Smooth muscle cell (in vitro differentiated cells): Measurements from ENCODE around the gene NAGPA. TPM values are rescaled to one million over a fixed set of nuclear protein-coding genes. Genes with fewer than 3 reads are reported as not detected.

Source experiments
- DNase-seq: peaks from one replicate; lab custom pipeline; 2025; ENCODE audit not compliant: unreplicated experiment; lab: John Stamatoyannopoulos, UW
- H2AFZ ChIP-seq: fragments of 200-600 bp; sonication (generic); 2 replicates; pipeline ENCODE4 v1.6.0; 2016; ENCODE audit warnings: antibody characterized with exemption, low read depth, mild to moderate bottlenecking
- H3F3A ChIP-seq: fragments of 200-600 bp; sonication (generic); 2 replicates; pipeline ENCODE4 v1.6.0; 2017; ENCODE audit warnings: antibody characterized with exemption, low read depth
- H3K27ac ChIP-seq: fragments of 200-600 bp; sonication (generic); 2 replicates; pipeline ENCODE4 v1.5.1; 2016; ENCODE audit warnings: low read depth, mild to moderate bottlenecking
- H3K27me3 ChIP-seq: fragments of 200-600 bp; sonication (generic); 2 replicates; pipeline ENCODE4 v1.6.1; 2016; ENCODE audit warnings: low read depth, mild to moderate bottlenecking
- H3K36me3 ChIP-seq: fragments of 200-600 bp; sonication (generic); 2 replicates; pipeline ENCODE4 v1.5.1; 2016; ENCODE audit warnings: low read depth
- H3K4me1 ChIP-seq: fragments of 200-600 bp; sonication (generic); 2 replicates; pipeline ENCODE4 v1.5.1; 2016; ENCODE audit warnings: low read depth
- H3K4me2 ChIP-seq: fragments of 200-600 bp; sonication (generic); 2 replicates; pipeline ENCODE4 v1.6.0; 2016; ENCODE audit warnings: mild to moderate bottlenecking
- H3K4me3 ChIP-seq: fragments of 200-600 bp; sonication (generic); 2 replicates; pipeline ENCODE4 v1.5.1; 2016; ENCODE audit warnings: mild to moderate bottlenecking
- H3K79me2 ChIP-seq: fragments of 200-600 bp; sonication (generic); 2 replicates; pipeline ENCODE4 v1.6.0; 2016; ENCODE audit warnings: low read depth, mild to moderate bottlenecking
- H3K9ac ChIP-seq: fragments of 200-600 bp; sonication (generic); 2 replicates; pipeline ENCODE4 v1.6.0; 2016; ENCODE audit warnings: low read depth
- H3K9me3 ChIP-seq: fragments of 200-600 bp; sonication (generic); replicated peaks from 2 replicates; pipeline ENCODE4 v1.5.1; 2016; ENCODE audit warnings: low read depth
- H4K20me1 ChIP-seq: fragments of 200-600 bp; sonication (generic); 2 replicates; pipeline ENCODE4 v1.6.0; 2016; ENCODE audit warnings: low read depth
- CTCF ChIP-seq: fragments of 200-600 bp; sonication (generic); IDR thresholded peaks from 2 replicates; pipeline ENCODE4 v1.5.1; 2017; ENCODE audit warnings: borderline replicate concordance, mild to moderate bottlenecking, antibody characterized with exemption; ENCODE audit not compliant: insufficient read depth, poor library complexity, severe bottlenecking
- WGBS: methylation state at CpG from one replicate; pipeline ENCODE4 v1.1.7; 2016; ENCODE audit warnings: low lambda C conversion rate; 5-methylcytosine and 5-hydroxymethylcytosine counted together
- polyA plus RNA-seq: library from polyadenylated mRNA; unstranded; fragments of >200 nt; fragmentation: Nextera tagmentation; extraction: Ambion mirVana; gene quantifications from 2 replicates; pipeline ENCODE4 v1.2.1, GENCODE V29; 2016
- total RNA-seq: library from RNA; depleted of rRNA; stranded (reverse); fragments of >200 nt; gene quantifications from 2 replicates; pipeline ENCODE4 v1.2.3, GENCODE V29; 2014

Gene NAGPA
- total and polyA plus RNA-seq, 2 experiments from 2014 or later = 3.8 to 5.4 TPM

- H3K9ac ChIP-seq = no peak overlapping the region
- H3K36me3 ChIP-seq = no peaks in the 10 kb centered on the region
- no peak overlapping the region for H3K4me2 ChIP-seq
- no peaks in the 10 kb centered on the region for H4K20me1 ChIP-seq
- H3K9me3 ChIP-seq = no peaks in the 10 kb centered on the region
- H3K79me2 ChIP-seq = no peaks in the 10 kb centered on the region
- WGBS = 97% methylated on average over 32 of the region's 32 CpGs
- no peak overlapping the region for H3K27ac ChIP-seq
- TF ChIP-seq CTCF = no peak
- no peaks in the 10 kb centered on the region for H3F3A ChIP-seq
- no peak overlapping the region for H2AFZ ChIP-seq
- no peaks in the 10 kb centered on the region for H3K4me1 ChIP-seq
- DNase-seq = no peak
- no peak overlapping the region for H3K4me3 ChIP-seq
- no peaks in the 10 kb centered on the region for H3K27me3 ChIP-seq
Observed at GRCh38 chr16:5027575-5028235, 6.0 kb downstream of the NAGPA start.

- H3K9me3 ChIP-seq = no peaks in the 10 kb centered on the region
- H3K36me3 ChIP-seq = no peaks in the 10 kb centered on the region
- no peaks in the 10 kb centered on the region for H3F3A ChIP-seq
- TF ChIP-seq CTCF = no peak
- no peak overlapping the region for H3K9ac ChIP-seq
- no peak for DNase-seq
- 87% methylated on average over 7 of the region's 7 CpGs for WGBS
- no peaks in the 10 kb centered on the region for H3K79me2 ChIP-seq
- H3K4me3 ChIP-seq = no peak overlapping the region
- H3K4me2 ChIP-seq = no peak overlapping the region
- no peaks in the 10 kb centered on the region for H3K4me1 ChIP-seq
- no peaks in the 10 kb centered on the region for H3K27me3 ChIP-seq
- H4K20me1 ChIP-seq = no peaks in the 10 kb centered on the region
- no peak overlapping the region for H2AFZ ChIP-seq
- H3K27ac ChIP-seq = no peak overlapping the region
Observed at GRCh38 chr16:5027086-5027485, 6.6 kb downstream of the NAGPA start.

GRCh38 chr16:5026664-5027063 lies 7.1 kb downstream of the NAGPA start:
- Histone ChIP-seq H3K4me2 (no peak overlapping the region), H3K27ac (no peak overlapping the region), H3K9ac (no peak overlapping the region), H3K36me3 (no peaks in the 10 kb centered on the region), H3K9me3 (no peaks in the 10 kb centered on the region), H4K20me1 (no peaks in the 10 kb centered on the region), H3K79me2 (no peaks in the 10 kb centered on the region), H3F3A (no peaks in the 10 kb centered on the region), H3K4me3 (no peak overlapping the region), H3K27me3 (no peaks in the 10 kb centered on the region), H3K4me1 (no peaks in the 10 kb centered on the region), H2AFZ (no peak overlapping the region)
- WGBS = 93% methylated on average over 8 of the region's 8 CpGs
- no peak for TF ChIP-seq CTCF
- DNase-seq = no peak

GRCh38 chr16:5025171-5025632 lies 8.5 kb downstream of the NAGPA start:
- Histone ChIP-seq H3K79me2 (no peaks in the 10 kb centered on the region), H3K4me1 (no peaks in the 10 kb centered on the region), H3K27me3 (no peaks in the 10 kb centered on the region), H3K9ac (no peak overlapping the region), H4K20me1 (no peaks in the 10 kb centered on the region), H3K9me3 (no peaks in the 10 kb centered on the region), H3K27ac (no peak overlapping the region), H3K4me2 (no peak overlapping the region), H3K36me3 (no peaks in the 10 kb centered on the region), H2AFZ (no peak overlapping the region), H3K4me3 (no peak overlapping the region), H3F3A (no peaks in the 10 kb centered on the region)
- 48% methylated on average over 17 of the region's 17 CpGs for WGBS
- no peak for DNase-seq
- TF ChIP-seq CTCF = no peak
